Umbilical cord (tissue), 2 donors: Measurements from ENCODE around the gene PHF20. TPM values are rescaled to one million over a fixed set of nuclear protein-coding genes. Genes with fewer than 3 reads are reported as not detected.
"Not testable (repeated sequence)": the region's sequence is repeated elsewhere in the genome, so short reads cannot be mapped to it uniquely, and the experiment has no call there.

Experiments used
- DNase-seq: peaks from one replicate; pipeline ENCODE4 v3.0.0-alpha.2; 2015; ENCODE audit warnings: low spot score
- total RNA-seq: library from RNA; depleted of rRNA; stranded (reverse); fragments of >200 nt; gene quantifications from one replicate; pipeline ENCODE4 v1.2.3, GENCODE V29; 2014; ENCODE audit warnings: low replicate concordance; ENCODE audit not compliant: insufficient read depth

PHF20 gene
- total RNA-seq, 1 donor from 2014 or later: 58.5 TPM

- no peak for DNase-seq
Measured at GRCh38 chr20:35918021-35918420, 146.2 kb downstream of the PHF20 start.

DNA sequence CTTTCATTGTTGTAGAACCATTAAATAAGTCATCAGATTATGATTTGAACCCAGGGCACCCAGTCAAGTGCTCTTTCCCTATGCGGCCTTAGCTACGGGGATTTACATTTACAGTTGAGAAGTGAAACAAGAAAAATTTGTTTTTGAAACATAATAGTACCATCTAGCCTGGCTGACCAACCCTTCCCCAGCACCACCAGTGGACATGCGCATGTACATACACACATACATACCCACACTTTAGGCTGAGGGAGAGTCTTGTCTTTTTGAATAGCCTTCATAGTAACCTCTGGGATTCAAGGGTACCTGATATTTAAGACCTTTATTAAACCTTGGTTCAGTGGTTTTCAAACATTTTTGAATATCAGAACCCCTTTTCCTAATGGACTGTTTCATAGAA, 148.7 kb downstream of the PHF20 start:
- DNase-seq: no peak

DNA sequence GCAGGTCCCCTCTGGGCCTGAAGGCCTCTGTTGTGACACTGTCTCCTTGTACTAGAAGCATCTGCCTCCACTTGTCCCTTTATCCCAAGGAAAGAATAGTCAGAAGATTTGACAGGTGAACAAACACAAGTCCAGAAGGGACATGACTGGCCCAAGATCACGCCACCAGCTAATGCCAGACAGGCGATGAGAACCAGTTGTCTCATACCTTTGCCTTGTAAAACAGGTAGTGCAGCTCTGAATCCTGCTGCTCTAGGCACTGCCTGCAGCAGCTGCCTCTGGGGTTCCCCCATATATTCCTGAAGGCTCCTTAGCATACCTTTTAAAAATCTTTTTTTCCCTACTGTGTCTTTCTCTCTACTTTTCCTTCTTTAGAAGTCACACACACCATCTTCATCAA, 157.5 kb downstream of the PHF20 start:
- DNase-seq: no peak

DNA sequence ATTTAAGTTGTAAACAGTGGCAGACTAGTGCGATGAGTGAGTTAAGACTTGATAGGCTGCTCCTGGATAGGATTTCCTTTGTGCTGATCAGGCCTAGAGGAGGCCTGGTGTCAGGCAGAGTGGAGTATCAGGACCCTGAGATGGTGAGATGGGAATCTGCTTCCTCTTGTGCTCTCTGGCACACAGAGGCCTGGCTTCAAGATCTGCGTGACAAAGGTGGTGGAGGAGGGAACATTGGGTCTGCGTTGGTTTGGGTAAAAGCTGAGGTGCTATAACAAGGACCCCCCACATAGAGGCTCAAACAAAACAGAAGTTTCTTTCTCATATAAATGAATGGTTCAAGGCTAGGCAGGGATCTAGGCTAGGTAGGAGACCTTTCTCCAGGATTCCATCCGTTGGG, 162.2 kb downstream of the PHF20 start:
- no peak for DNase-seq

GRCh38 chr20:35939264-35939663, 167.4 kb downstream of the PHF20 start:
- no peak for DNase-seq

- DNase-seq: no peak
Measured at GRCh38 chr20:35941620-35942019, 169.8 kb downstream of the PHF20 start.

GRCh38 chr20:35942243-35942642, 170.4 kb downstream of the PHF20 start:
- DNase-seq: no peak

DNA sequence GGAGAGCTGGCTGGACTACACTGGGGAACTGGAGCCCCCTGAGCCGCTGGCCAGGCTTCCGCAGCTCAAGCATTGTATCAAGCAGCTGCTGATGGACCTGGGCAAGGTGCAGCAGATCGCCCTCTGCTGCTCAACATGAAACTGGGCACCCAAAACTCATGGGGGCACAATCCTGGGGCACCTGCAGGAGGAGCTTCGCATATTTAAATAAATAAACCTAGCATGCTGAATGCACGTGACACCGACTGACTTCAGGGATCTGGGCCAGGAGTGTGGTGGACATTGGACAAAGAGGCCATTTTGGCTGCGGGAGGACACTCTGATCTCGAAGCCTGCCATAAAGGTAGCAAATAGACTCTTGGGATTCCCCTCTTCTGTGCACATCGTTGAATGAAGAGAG, 175.7 kb downstream of the PHF20 start:
- no peak for DNase-seq

GRCh38 chr20:35947907-35948306, 176.1 kb downstream of the PHF20 start:
- no peak for DNase-seq

DNA sequence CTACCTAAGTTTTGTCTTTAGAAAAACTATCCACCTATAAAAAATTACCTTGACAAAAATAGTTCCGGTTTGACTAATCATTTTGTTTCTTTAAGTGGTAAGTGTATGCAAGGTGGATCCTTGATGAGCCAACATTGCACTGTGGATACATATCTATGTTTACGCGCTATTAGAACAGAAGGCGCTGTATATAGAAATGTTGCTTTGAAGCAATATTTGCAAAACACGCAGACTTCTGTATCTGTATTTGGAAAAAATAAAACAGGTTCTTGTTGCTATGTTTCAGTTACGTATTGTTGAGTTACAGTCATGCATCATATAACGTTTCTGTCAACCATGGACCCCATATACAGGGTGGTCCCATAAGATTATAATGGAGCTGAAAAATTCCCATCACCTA, 178.3 kb downstream of the PHF20 start:
- no peak for DNase-seq

- DNase-seq: not testable (repeated sequence)
Measured at GRCh38 chr20:35952080-35952479, 180.3 kb downstream of the PHF20 start.

DNA sequence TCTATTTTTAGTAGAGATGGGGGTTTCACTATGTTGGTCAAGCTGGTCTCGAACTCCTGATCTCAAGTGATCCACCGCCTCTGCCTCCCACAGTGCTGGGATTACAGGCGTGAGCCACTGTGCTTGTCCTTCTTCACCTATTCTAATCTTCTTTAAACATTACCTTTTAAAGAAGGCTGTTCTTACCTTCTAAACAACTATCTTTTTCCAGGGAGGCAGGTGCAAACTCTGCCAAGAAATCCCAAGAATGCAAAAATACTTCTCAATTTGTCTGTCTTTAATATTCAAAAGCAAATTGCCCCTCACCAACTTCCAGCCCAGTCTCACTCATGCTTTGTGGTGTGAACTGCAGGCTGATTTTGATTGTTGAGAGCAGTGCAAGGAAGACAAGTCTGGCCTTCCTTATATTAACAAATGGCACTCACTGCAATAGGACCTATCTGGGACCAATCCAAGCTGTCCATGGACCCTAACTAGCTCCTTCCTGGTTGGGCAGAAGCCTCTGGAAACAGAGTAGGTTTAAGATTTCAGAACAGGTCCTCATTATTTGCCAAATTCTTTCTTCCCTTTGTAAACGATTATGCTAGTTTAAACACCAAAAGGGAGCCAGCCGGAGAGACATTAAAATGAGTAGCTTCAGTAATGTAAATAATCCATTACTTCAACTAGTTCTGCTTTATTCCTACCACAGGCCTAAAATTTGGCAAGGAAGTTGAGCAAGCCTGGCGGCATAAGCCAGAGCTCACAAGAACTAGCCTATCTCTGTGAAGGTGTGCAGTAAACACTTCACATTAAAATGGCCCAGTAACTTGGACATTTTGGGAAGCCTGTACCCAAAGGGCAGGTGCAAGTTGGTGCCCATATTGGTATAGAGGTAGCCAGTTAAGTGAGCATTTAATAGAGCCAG, 180.9 kb downstream of the PHF20 start:
- no peak for DNase-seq

DNA sequence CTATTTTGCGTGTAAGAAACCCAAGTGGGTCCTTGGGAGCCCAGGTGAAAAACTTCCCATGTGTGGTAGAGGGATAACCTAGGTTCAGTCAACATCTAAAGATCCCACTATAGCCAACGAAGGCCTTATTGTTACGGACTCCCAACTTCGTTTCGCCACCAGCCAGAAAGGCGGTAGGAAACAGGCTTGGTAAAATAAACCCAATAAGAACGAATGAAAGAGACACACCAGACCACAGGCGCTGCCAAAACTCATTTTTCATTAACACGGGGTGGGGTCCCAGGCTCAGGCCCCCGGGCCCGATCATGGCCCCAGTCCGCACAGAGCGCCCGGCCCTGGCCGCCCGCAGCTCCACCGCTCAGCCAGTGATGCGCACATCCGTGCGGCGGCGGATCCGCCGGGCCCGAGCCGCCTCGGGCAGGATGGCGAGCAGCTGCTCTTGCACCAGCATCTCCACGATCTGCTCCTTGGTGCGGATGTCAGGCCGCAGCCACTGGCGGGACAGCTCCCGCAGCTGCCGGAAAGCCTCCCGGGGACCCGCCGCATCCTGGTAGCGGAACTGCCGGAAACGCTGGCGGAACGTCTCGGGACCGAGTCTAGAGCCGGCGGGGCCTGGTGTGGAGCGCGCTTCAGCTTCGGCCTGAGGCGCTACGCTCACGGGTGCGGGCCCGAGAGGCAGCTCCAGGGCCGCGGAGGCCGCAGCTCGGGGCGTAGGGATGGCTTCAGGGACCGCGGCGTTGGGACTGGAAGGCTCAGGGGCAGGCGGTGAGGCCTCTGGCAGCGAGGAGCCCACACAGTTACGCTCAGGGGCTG, 181.8 kb downstream of the PHF20 start:
- DNase-seq: no peak

DNA sequence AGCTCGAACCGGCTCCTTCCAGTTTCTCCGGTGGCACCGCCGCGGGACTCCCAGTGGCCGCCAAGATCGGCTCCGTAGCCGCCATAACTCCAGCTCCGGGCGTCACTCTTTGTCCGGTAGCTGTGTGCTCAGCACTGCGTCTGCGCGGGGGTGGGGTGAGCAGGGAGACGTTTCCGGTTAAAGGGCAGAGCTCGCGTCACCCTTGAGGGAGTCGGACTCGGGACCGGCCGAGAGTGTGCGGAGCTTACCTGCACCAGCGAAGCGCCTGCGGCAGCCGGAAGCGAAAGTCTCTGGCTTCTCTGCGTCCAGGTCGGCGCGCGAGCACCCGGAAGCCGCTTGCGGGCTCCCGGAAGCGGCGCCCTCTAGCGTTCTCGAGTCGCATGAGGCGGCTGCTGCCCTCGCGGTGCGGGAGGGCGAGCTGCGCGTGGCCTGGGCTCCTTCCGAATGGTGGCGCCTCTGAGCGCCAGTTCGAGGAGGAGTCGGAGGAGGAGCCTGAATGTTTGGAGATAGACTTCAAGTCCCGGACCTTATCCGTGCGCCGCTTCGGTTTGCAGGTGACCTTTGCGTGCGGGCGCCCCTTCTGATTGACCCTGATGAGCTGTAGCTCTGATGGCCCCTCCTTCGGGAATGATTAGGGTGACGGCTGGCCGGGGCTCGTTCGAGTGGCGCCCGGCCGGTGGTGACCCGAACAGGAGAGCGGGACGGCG, 182.5 kb downstream of the PHF20 start, which contains the start of gene SCAND1:
Gene SCAND1, minus strand, starts transcription at position 303 of the 707 bp plus-strand sequence. Its CDS starts 218 bp downstream, at position 85.
- peak; percentile 99 for DNase-seq

DNA sequence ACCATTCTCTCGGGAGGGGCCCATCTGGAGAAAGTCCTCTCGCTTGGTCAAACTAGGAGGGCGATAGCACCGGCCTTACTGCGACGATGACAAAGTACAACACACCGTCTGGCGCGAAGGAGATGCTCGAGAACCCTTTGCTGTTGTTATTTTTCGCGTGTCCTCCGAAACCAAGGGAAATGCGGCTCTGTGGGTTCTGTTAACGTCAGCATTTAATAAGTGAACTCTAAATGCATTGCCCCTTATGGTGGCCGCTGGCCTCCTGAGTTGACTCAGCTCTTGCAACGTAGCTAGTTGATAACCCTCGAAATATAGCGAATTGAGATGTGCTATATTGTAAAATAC, 183.1 kb downstream of the PHF20 start:
- DNase-seq: no peak

GRCh38 chr20:35956616-35957015, 184.8 kb downstream of the PHF20 start:
- no peak for DNase-seq

- DNase-seq: not testable (repeated sequence)
Measured at GRCh38 chr20:35959291-35959690, 187.5 kb downstream of the PHF20 start.

- no peak for DNase-seq
Measured at GRCh38 chr20:35963878-35964277, 192.1 kb downstream of the PHF20 start.

GRCh38 chr20:35967979-35968640, 196.3 kb downstream of the PHF20 start, which contains the start of gene CNBD2:
TSS of gene CNBD2 (plus strand) at chr20:35968590. CDS start at chr20:35968763, 173 bp downstream.
- DNase-seq: no peak

GRCh38 chr20:35968930-35969329, 197.1 kb downstream of the PHF20 start:
- DNase-seq: no peak

GRCh38 chr20:35971981-35972380, 200.2 kb downstream of the PHF20 start:
- DNase-seq: no peak
